Stimulated activated CD8-positive, alpha-beta memory T cell treated with anti-CD3 and anti-CD28 coated beads, Interleukin-4, amount 100 ng/mL, for 48 hours (primary cell): Measurements from ENCODE around the gene FKBP1B.
"Not testable (repeated sequence)": the region's sequence is repeated elsewhere in the genome, so short reads cannot be mapped to it uniquely, and the experiment has no call there.

ENCODE experiments used
- DNase-seq: peaks from one replicate; pipeline ENCODE4 v3.0.0-alpha.2; 2020

Gene FKBP1B

DNA sequence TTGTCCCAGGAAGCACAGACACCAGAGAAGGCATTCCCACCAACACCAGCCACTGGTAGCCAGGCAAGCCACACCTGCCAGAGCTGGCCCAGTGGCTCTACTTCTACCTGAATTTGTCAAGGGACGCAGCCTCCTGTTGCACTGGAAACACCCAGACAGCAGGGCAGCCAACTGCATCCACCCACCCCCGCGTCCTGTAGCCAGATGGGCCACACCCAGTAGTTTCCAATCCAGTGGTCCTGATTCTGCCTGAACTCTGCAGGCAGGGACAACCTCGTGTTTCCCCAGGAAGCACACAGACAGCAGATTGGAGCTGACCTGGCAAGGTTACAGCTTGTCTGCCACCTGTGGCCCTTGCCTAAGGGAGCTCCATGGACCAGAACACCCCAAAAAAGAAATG, 55.4 kb downstream of the FKBP1B start:
- DNase-seq: no peak

DNA sequence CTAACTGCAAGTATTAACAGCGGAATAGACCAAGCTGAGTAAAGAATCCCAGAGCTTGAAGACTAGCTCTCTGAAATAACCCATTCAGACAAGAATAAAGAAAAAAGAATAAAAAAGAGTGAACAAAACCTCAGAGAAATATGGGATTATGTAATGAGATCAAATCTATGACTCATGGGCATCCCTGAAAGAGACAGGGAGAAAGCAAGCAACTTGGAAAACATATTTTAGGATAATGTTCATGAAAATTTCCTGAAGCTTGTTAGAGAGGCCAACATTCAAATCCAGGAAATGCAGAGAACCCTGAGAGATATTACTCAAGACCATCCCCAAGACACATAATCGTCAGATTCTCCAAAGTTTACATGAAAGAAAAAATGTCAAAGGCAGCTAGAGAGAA, 56.3 kb downstream of the FKBP1B start:
- DNase-seq: no peak

DNA sequence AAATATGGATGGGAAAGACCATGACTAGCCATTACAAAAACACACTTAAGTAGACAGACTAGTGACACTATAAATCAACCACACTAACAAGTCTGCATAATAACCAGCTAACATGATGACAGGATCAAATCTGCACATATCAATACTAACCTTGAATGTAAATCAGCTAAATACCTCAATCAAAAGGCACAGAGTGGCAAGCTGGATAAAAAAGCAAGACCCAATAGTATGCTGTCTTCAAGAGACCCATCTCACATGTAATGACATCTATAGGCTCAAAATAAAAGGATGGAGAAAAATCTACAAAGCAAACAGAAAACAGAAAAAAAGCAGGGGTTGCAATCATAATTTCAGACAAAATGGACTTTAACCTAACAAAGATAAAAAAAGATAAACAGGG, 57.2 kb downstream of the FKBP1B start:
- no peak for DNase-seq

DNA sequence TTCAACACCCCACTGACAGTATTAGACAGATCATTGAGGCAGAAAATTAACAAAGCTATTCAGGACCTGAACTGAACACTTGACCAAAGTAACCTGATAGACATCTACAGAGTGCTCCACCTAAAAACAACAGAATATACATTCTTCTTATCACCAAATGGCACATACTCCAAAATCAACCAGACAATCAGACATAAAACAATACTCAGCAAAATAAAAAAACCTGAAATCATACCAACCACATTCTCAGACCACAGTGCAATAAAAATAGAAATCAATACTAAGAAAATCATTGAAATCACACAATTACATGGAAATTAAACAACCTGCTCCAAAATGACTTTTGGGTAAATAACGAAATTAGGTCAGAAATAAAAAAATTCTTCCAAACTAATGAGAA, 57.8 kb downstream of the FKBP1B start:
- no peak for DNase-seq

DNA sequence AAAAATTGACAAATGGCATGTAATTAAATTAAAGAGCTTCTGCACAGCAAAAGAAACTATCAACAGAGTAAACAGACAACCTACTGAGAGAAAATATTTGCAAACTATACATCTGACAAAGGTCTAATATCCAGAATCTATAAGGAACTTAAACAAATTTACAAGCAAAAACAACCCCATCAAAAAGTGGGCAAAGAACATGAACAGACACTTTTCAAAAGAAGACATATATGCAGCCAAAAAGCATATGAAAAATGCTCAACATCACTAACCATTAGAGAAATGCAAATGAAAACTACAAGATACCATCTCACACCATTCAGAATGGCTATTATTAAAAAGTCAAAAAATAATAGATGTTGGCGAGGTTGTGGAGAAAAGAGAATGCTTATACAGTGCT, 59.9 kb downstream of the FKBP1B start:
- DNase-seq: not testable (repeated sequence)

DNA sequence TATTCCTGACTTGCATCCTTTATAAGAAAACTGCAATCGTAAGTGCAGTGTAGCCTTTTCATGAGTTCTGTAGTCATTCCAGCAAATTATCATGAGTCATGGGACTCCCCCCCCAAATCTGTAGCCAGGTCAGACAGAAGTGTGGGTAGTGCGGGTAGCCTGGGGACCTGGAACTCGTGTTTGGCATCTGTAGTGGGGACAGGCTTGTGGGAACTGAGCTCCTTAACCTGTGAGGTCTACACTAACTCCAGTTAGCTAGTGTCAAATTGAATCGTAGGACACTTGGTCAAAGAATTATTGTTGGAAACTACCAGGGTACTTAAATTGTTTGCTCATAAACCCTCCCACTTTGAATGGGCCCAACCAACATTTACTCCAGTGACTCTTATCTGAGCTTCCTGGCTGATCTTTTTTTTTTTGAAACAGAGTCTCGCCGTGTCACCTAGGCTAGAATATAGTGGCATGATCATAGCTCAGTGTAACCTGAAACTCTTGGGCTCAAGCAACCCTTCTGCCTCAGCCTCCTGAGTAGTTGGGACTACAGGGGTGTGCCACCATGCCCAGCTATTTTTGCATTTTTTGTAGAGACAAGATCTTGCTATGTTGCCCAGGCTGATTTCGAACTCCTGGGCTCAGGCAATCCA, 61.2 kb downstream of the FKBP1B start:
- DNase-seq: no peak

DNA sequence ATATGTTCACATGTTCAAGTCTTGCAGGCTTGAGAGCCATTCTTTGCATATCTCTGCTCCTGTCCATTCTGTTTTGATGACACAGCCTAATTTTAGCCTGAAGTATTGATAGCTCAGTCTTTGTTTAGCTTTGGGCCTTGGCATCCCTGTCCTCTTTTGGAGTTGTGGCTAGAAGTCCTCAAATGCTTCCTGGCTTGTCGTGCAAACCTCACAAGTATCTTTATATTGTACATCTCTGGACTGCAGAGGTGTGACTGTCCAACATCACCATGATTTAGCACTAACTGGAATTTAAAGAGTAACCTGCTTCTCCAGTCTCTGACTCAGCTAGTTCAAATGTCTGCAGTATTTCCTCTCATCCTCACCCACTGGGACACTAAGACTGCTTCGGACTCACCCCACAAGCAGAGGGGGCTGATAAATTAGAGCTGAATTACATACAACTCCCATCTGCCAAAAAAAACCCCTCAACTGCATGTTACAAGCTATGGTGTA, 61.9 kb downstream of the FKBP1B start:
- no peak for DNase-seq
